BJ (cell line): ENCODE measurements around the gene STRIP1. TPM values are rescaled to one million over a fixed set of nuclear protein-coding genes. Genes with fewer than 3 reads are reported as not detected.

Experiments
- CTCF ChIA-PET: fragments of 350-600 bp; formaldehyde crosslinking; extraction: SDS; loops from one replicate; lab custom pipeline; 2021; ENCODE audit warnings: antibody characterized with exemption, inconsistent platforms; lab: Yijun Ruan, JAX
- POLR2A ChIA-PET: fragments of 300-600 bp; sonication (Branson Sonifier 250); formaldehyde crosslinking; extraction: SDS; loops from one replicate; lab custom pipeline; 2021; ENCODE audit warnings: antibody characterized with exemption; lab: Charles Lee
- DNase-seq: peaks from one replicate; pipeline ENCODE4 v3.0.0-alpha.2; 2011; ENCODE audit warnings: low read depth
- H3K27me3 ChIP-seq: 2 replicates; pipeline ENCODE4 v1.6.0; 2011; ENCODE audit warnings: low read length; ENCODE audit not compliant: control insufficient read depth, insufficient read depth
- H3K36me3 ChIP-seq: 2 replicates; pipeline ENCODE4 v1.5.1; 2011; ENCODE audit warnings: low read length; ENCODE audit not compliant: control insufficient read depth, insufficient read depth
- H3K4me3 ChIP-seq: 2 replicates; pipeline ENCODE4 v1.5.1; 2011; ENCODE audit warnings: low read depth, mild to moderate bottlenecking, control low read depth, low read length
- CTCF ChIP-seq: IDR thresholded peaks from 2 replicates; pipeline ENCODE4 v1.5.1; 2011; ENCODE audit warnings: low read depth, mild to moderate bottlenecking, control low read depth, inconsistent platforms, low read length, moderate library complexity; ENCODE audit not compliant: insufficient read depth
- polyA plus RNA-seq: library from polyadenylated mRNA; depleted of rRNA; stranded (reverse); fragments of >200 nt; gene quantifications from 2 replicates; pipeline ENCODE4 v1.2.3, GENCODE V29; 2011

The STRIP1 gene
- polyA plus RNA-seq, 1 experiment, result 46.2 TPM

GRCh38 chr1:110003747-110004428, 30.5 kb upstream of the STRIP1 start:
- peak; percentile 98 for DNase-seq
- no peak for TF ChIP-seq CTCF
- ChIA-PET POLR2A (interaction anchor here (0.6 kb wide), 1 partner anchor 23 kb away, joined by 3 read pairs; no protein-coding TSS in a partner anchor), CTCF (interaction anchor here (1.0 to 4.7 kb wide), 4 partner anchors 9 to 229 kb away, joined by 3 to 30 read pairs (median 4); partner anchors contain the start of gene AHCYL1)
- Histone ChIP-seq H3K36me3 (no peaks in the 10 kb centered on the region), H3K27me3 (no peaks in the 10 kb centered on the region), H3K4me3 (peak overlapping the region; percentile 17)

GRCh38 chr1:110004583-110004982, 29.8 kb upstream of the STRIP1 start:
- CTCF ChIA-PET, result interaction anchor here (1.0 to 4.7 kb wide), 4 partner anchors 8 to 473 kb away, joined by 3 to 30 read pairs (median 4); partner anchors contain the start of gene AHCYL1
- H3K4me3 ChIP-seq, result peak overlapping the region; percentile 17
- DNase-seq, result no peak
- no peaks in the 10 kb centered on the region for H3K36me3 ChIP-seq
- POLR2A ChIA-PET, result no interaction called here
- TF ChIP-seq CTCF, result no peak
- no peaks in the 10 kb centered on the region for H3K27me3 ChIP-seq

- CTCF ChIA-PET, result interaction anchor here (0.6 to 4.7 kb wide), 4 partner anchors 22 to 292 kb away, joined by 3 to 30 read pairs (median 6); partner anchors contain the start of gene AHCYL1
- POLR2A ChIA-PET, result no interaction called here
- no peaks in the 10 kb centered on the region for H3K27me3 ChIP-seq
- no peaks in the 10 kb centered on the region; the same call in 1 of the 2 replicates for H3K36me3 ChIP-seq
- TF ChIP-seq CTCF, result no peak
- no peak for DNase-seq
- no peak overlapping the region for H3K4me3 ChIP-seq
Measured at GRCh38 chr1:110005971-110006370, 28.5 kb upstream of the STRIP1 start.

GRCh38 chr1:110006516-110006915, 27.9 kb upstream of the STRIP1 start:
- no peaks in the 10 kb centered on the region for H3K27me3 ChIP-seq
- ChIA-PET CTCF (interaction anchor here (0.8 to 4.7 kb wide), 8 partner anchors 10 to 232 kb away, joined by 3 to 30 read pairs (median 5); partner anchors contain the start of gene AHCYL1), POLR2A (no interaction called here)
- H3K4me3 ChIP-seq, result no peak overlapping the region
- no peak for TF ChIP-seq CTCF
- DNase-seq, result no peak
- H3K36me3 ChIP-seq, result peaks cover 3% of the 10 kb centered on the region

GRCh38 chr1:110007046-110007830, 27.2 kb upstream of the STRIP1 start:
- TF ChIP-seq CTCF, result no peak
- peaks cover 9% of the 10 kb centered on the region for H3K36me3 ChIP-seq
- no peaks in the 10 kb centered on the region for H3K27me3 ChIP-seq
- H3K4me3 ChIP-seq, result no peak overlapping the region
- POLR2A ChIA-PET, result no interaction called here
- DNase-seq, result no peak
- CTCF ChIA-PET, result interaction anchor here (1.1 to 4.7 kb wide), 9 partner anchors 9 to 234 kb away, joined by 3 to 30 read pairs (median 6); partner anchors contain the start of gene AHCYL1
